Endothelial cell of umbilical vein (primary cell): ENCODE measurements around the gene C17orf114.

Experiments
- BruUV-seq: library from RNA; stranded (reverse); fragments of 400-500 nt; replicated peaks from 2 replicates; lab custom pipeline; 2021; lab: Mats Ljungman, UMichigan
- CTCF ChIA-PET: fragments of 300-600, 350-600 bp; sonication (Branson Sonifier 250); formaldehyde crosslinking; loops from one replicate; lab custom pipeline; 2021; ENCODE audit warnings: antibody characterized with exemption, inconsistent platforms; lab: Charles Lee
- POLR2A ChIA-PET: fragments of 300-600, 350-600 bp; sonication (Branson Sonifier 250); formaldehyde crosslinking; loops from one replicate; lab custom pipeline; 2021; ENCODE audit warnings: antibody characterized with exemption, inconsistent platforms; lab: Charles Lee
- DNase-seq: peaks from one replicate; pipeline ENCODE4 v3.0.0-alpha.2; 2011; ENCODE audit warnings: low read depth, low spot score
- FAIRE-seq: peaks from 2 replicates; lab custom pipeline; 2011; peaks lifted over from hg19 to GRCh38; lab: Jason Lieb, UNC
- H2AFZ ChIP-seq: 2 replicates; pipeline ENCODE4 v1.6.0; 2012; ENCODE audit warnings: low read depth, low read length, control low read depth, inconsistent platforms
- H3K27ac ChIP-seq: 2 replicates; pipeline ENCODE4 v1.5.1; 2011; ENCODE audit warnings: low read depth, mild to moderate bottlenecking, control low read depth, low read length, moderate library complexity; ENCODE audit not compliant: insufficient read depth
- H3K27me3 ChIP-seq, 2 experiments: 2 replicates each; pipeline versions ENCODE4 v1.6.0 to v1.6.1; 2011; ENCODE audit warnings: low read length in 2 of 2, mixed read lengths in 1 of 2; ENCODE audit not compliant: control insufficient read depth in 2 of 2, insufficient read depth in 2 of 2
- H3K36me3 ChIP-seq, 2 experiments: 2 replicates in 1 of 2; 3 replicates in 1 of 2; pipeline ENCODE4 v1.5.1; 2011; ENCODE audit warnings: low read length in 2 of 2, mild to moderate bottlenecking in 1 of 2, moderate library complexity in 1 of 2; ENCODE audit not compliant: control insufficient read depth in 2 of 2, insufficient read depth in 2 of 2; ENCODE audit errors: extremely low read depth in 1 of 2
- H3K4me1 ChIP-seq: 3 replicates; pipeline ENCODE4 v1.5.1; 2011; ENCODE audit warnings: mild to moderate bottlenecking, low read length; ENCODE audit not compliant: control insufficient read depth, insufficient read depth; ENCODE audit errors: extremely low read depth
- H3K4me2 ChIP-seq: 2 replicates; pipeline ENCODE4 v1.6.1; 2011; ENCODE audit warnings: low read length, control low read depth, mixed read lengths; ENCODE audit not compliant: insufficient read depth
- H3K4me3 ChIP-seq, 3 experiments: fragments of 200-600 bp in 1 of 3; sonication (generic), shearing (Covaris generic) in 1 of 3; replicated peaks in 1 of 3; 2 replicates each; pipeline ENCODE4 v1.5.1; 2011 to 2016; ENCODE audit warnings: control low read depth in 3 of 3, low read length in 3 of 3, mild to moderate bottlenecking in 2 of 3, inconsistent platforms in 1 of 3, low read depth in 1 of 3, moderate library complexity in 1 of 3; ENCODE audit not compliant: insufficient read depth in 1 of 3
- H3K79me2 ChIP-seq: 2 replicates; pipeline ENCODE4 v1.6.0; 2012; ENCODE audit warnings: low read length, inconsistent platforms; ENCODE audit not compliant: control insufficient read depth, insufficient read depth
- H3K9ac ChIP-seq: replicated peaks from 2 replicates; pipeline ENCODE3; 2011; ENCODE audit warnings: low read length, control low read depth; ENCODE audit not compliant: insufficient read depth; ENCODE audit errors: extremely low read depth
- H3K9me1 ChIP-seq: replicated peaks from 3 replicates; pipeline ENCODE4 v1.6.0; 2011; ENCODE audit warnings: mild to moderate bottlenecking, low read length; ENCODE audit not compliant: control insufficient read depth, insufficient read depth; ENCODE audit errors: extremely low read depth
- H3K9me3 ChIP-seq: replicated peaks from 2 replicates; pipeline ENCODE4 v1.5.1; 2012; ENCODE audit warnings: low read length, inconsistent platforms; ENCODE audit not compliant: control insufficient read depth, insufficient read depth
- H4K20me1 ChIP-seq: replicated peaks from 2 replicates; pipeline ENCODE3; 2011; ENCODE audit warnings: mild to moderate bottlenecking, low read length; ENCODE audit not compliant: control insufficient read depth, insufficient read depth; ENCODE audit errors: extremely low read depth
- EZH2 ChIP-seq: IDR thresholded peaks from 2 replicates; pipeline ENCODE4 v1.6.1; 2012; ENCODE audit warnings: borderline replicate concordance, low read depth, mild to moderate bottlenecking, moderate library complexity, low read length, inconsistent platforms; ENCODE audit not compliant: severe bottlenecking
- FOS ChIP-seq: IDR thresholded peaks from 2 replicates; pipeline ENCODE4 v1.6.1; 2011; ENCODE audit warnings: mild to moderate bottlenecking, low read length, moderate library complexity, borderline replicate concordance; ENCODE audit not compliant: insufficient read depth
- GATA2 ChIP-seq: IDR thresholded peaks from 2 replicates; pipeline ENCODE4 v1.7.0; 2011; ENCODE audit warnings: low read depth, mild to moderate bottlenecking, moderate library complexity, mixed read lengths, low read length; ENCODE audit not compliant: insufficient read length, insufficient read depth
- JUN ChIP-seq: IDR thresholded peaks from 2 replicates; pipeline ENCODE4 v1.6.1; 2011; ENCODE audit warnings: borderline replicate concordance, low read depth; ENCODE audit not compliant: insufficient read length, insufficient read depth
- MYC ChIP-seq: IDR thresholded peaks from one replicate; pipeline ENCODE4 v1.6.1; 2011; ENCODE audit warnings: mild to moderate bottlenecking, low read depth, low read length
- POLR2A ChIP-seq: IDR thresholded peaks from 2 replicates; pipeline ENCODE4 v1.6.1; 2012; ENCODE audit warnings: low read depth, mild to moderate bottlenecking, control low read depth, low read length
- POLR2AphosphoS5 ChIP-seq: IDR thresholded peaks from 2 replicates; pipeline ENCODE4 v1.6.1; 2012; ENCODE audit warnings: low read depth, mild to moderate bottlenecking, control low read depth, low read length, moderate library complexity; ENCODE audit not compliant: insufficient read depth
- dilution Hi-C: fragments of 300-500 bp; cut with MboI; formaldehyde crosslinking; loops from one replicate; pipeline ENCODE4 v1.15.0; 2019; ENCODE audit warnings: low sequenced_read_pairs; ENCODE audit not compliant: extremely low pct_ligation_motif_present
- intact Hi-C: fragments of 100-400 bp; cut with micrococcal nuclease; formaldehyde crosslinking; loops from one replicate; pipeline ENCODE4 v1.10.0; 2022
- TF ChIP-seq, protein P1 (sequence below), 2 donors: IDR thresholded peaks; 1 replicate in 1 of 2; 2 replicates in 1 of 2; pipeline ENCODE4 v1.5.1; 2011; ENCODE audit warnings: low read length in 2 of 2, mild to moderate bottlenecking in 2 of 2, moderate library complexity in 2 of 2, control low read depth in 1 of 2, inconsistent platforms in 1 of 2, low read depth in 1 of 2; ENCODE audit not compliant: insufficient read depth in 1 of 2; ENCODE audit errors: extremely low read depth in 1 of 2
- TF ChIP-seq, protein P2 (sequence below): IDR thresholded peaks from 2 replicates; pipeline ENCODE4 v1.6.1; 2011; ENCODE audit not compliant: insufficient read depth, insufficient read length

The C17orf114 gene

DNA sequence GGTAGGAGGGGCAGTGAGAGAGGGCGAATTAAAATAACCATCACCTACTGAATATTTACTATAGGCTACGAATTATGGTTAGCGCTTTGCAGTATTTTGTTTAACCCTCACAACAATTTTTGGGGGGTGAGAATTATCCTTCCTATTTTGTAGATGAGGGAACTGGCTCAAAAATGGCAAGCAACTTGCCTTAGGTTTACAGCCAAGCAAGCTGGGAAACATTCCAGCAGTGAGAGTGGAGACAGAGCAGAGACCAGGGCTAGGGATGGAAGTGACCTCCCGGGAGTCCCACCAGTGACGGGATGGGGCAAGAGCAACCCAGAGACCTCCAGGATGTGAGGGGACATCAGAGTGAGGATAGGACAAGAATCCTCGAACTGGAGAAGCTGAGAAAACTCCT lies 15.6 kb downstream of the C17orf114 start:
- DNase-seq (no peak), FAIRE-seq (peak; percentile 8)
- Histone ChIP-seq H3K9me1 (no peaks in the 10 kb centered on the region), H3K9me3 (no peaks in the 10 kb centered on the region), H3K27me3 (peaks cover 16 to 24% of the 10 kb centered on the region in 2 experiments), H3K9ac (no peak overlapping the region), H4K20me1 (no peaks in the 10 kb centered on the region), H3K4me2 (peak overlapping the region; percentile 31), H3K79me2 (no peaks in the 10 kb centered on the region), H3K27ac (no peak overlapping the region), H2AFZ (no peak overlapping the region), H3K4me3 (no peak overlapping the region), H3K4me1 (peaks cover 24% of the 10 kb centered on the region), H3K36me3 (no peaks in the 10 kb centered on the region)
- dilution Hi-C loops, result no loop called here
- intact Hi-C loops, result loop anchor here (2.0 to 5.0 kb wide), 2 partner anchors 56 to 116 kb away; partner anchors contain the start of genes CHRNE and MED11
- ChIA-PET CTCF (interaction anchor here (0.5 to 5.9 kb wide), 14 partner anchors 9 to 117 kb away, joined by 3 to 65 read pairs (median 4); partner anchors contain the start of genes ARRB2, C17orf107, CHRNE and PLD2), POLR2A (no interaction called here)
- TF ChIP-seq, protein P1, sequence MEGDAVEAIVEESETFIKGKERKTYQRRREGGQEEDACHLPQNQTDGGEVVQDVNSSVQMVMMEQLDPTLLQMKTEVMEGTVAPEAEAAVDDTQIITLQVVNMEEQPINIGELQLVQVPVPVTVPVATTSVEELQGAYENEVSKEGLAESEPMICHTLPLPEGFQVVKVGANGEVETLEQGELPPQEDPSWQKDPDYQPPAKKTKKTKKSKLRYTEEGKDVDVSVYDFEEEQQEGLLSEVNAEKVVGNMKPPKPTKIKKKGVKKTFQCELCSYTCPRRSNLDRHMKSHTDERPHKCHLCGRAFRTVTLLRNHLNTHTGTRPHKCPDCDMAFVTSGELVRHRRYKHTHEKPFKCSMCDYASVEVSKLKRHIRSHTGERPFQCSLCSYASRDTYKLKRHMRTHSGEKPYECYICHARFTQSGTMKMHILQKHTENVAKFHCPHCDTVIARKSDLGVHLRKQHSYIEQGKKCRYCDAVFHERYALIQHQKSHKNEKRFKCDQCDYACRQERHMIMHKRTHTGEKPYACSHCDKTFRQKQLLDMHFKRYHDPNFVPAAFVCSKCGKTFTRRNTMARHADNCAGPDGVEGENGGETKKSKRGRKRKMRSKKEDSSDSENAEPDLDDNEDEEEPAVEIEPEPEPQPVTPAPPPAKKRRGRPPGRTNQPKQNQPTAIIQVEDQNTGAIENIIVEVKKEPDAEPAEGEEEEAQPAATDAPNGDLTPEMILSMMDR (IDR thresholded peaks at IDR 0.05; ENCODE audit: extremely low read depth in 1 of 2, insufficient read depth in 1 of 2, low read depth in 1 of 2, low read length in 2 of 2), result no peak
- TF ChIP-seq, protein P2, sequence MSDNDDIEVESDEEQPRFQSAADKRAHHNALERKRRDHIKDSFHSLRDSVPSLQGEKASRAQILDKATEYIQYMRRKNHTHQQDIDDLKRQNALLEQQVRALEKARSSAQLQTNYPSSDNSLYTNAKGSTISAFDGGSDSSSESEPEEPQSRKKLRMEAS, result no peak
- no peak for TF ChIP-seq JUN
- TF ChIP-seq EZH2, result no peak
- no peak for TF ChIP-seq MYC
- no peak for TF ChIP-seq POLR2AphosphoS5
- TF ChIP-seq GATA2, result no peak
- no peak for TF ChIP-seq POLR2A
- TF ChIP-seq FOS, result no peak
- no TSS peak for BruUV-seq
